Measurements from ENCODE around the gene UBA1.

UBA1 gene

GRCh38 chrX:47160781-47161180 is 32.8 kb upstream of the UBA1 start:
- Histone ChIP-seq H3K27ac (ENCODE audit: insufficient read depth in 1 of 2, low read depth in 1 of 2, low read length in 2 of 2, poor library complexity in 1 of 2, severe bottlenecking in 2 of 2) (no peak overlapping the region), H3K4me3 (ENCODE audit: control insufficient read depth in 1 of 7, extremely low read depth in 1 of 7, insufficient read depth in 4 of 7, low read depth in 2 of 7, low read length in 6 of 7) (no peak overlapping the region), H3K9me3 (ENCODE audit: control extremely low read depth in 1 of 5, control insufficient read depth in 4 of 5, insufficient read depth in 2 of 5, low read depth in 1 of 5, low read length in 4 of 5) (peaks cover 0 to 8% (median 0%) of the 10 kb centered on the region in 5 experiments), H3K4me1 (ENCODE audit: control extremely low read depth in 1 of 4, control insufficient read depth in 4 of 4, insufficient read depth in 4 of 4, low read length in 3 of 4) (no peaks in the 10 kb centered on the region), H3K36me3 (ENCODE audit: control insufficient read depth in 4 of 4, insufficient read depth in 4 of 4, low read length in 3 of 4) (peaks cover 0 to 25% (median 11%) of the 10 kb centered on the region in 4 experiments), H3K27me3 (replicated peaks in 2 of 5; ENCODE audit: control insufficient read depth in 4 of 5, insufficient read depth in 5 of 5, low read length in 4 of 5) (peaks cover 0 to 16% (median 0%) of the 10 kb centered on the region in 5 experiments)
- no peak for DNase-seq
- 38% methylated on average over 1 of the region's 4 CpGs for WGBS (ENCODE audit: insufficient coverage)
- CTCF ChIA-PET: no interaction called here
- POLR2A ChIA-PET: no interaction called here

GRCh38 chrX:47162927-47163583 is 30.6 kb upstream of the UBA1 start:
- no peaks in the 10 kb centered on the region for H3K4me1 ChIP-seq (ENCODE audit: control extremely low read depth in 1 of 4, control insufficient read depth in 4 of 4, insufficient read depth in 4 of 4, low read length in 3 of 4)
- no peak for DNase-seq
- H3K4me3 ChIP-seq (ENCODE audit: control insufficient read depth in 1 of 7, extremely low read depth in 1 of 7, insufficient read depth in 4 of 7, low read depth in 2 of 7, low read length in 6 of 7): no peak overlapping the region
- no peak overlapping the region for H3K27ac ChIP-seq (ENCODE audit: insufficient read depth in 1 of 2, low read depth in 1 of 2, low read length in 2 of 2, poor library complexity in 1 of 2, severe bottlenecking in 2 of 2)
- peaks cover 0 to 12% (median 3%) of the 10 kb centered on the region in 4 experiments for H3K36me3 ChIP-seq (ENCODE audit: control insufficient read depth in 4 of 4, insufficient read depth in 4 of 4, low read length in 3 of 4)
- H3K9me3 ChIP-seq (ENCODE audit: control extremely low read depth in 1 of 5, control insufficient read depth in 4 of 5, insufficient read depth in 2 of 5, low read depth in 1 of 5, low read length in 4 of 5): peaks cover 0 to 8% (median 0%) of the 10 kb centered on the region in 5 experiments
- H3K27me3 ChIP-seq (replicated peaks in 2 of 5; ENCODE audit: control insufficient read depth in 4 of 5, insufficient read depth in 5 of 5, low read length in 4 of 5): peaks cover 0 to 6% (median 0%) of the 10 kb centered on the region in 5 experiments
- ChIA-PET POLR2A (no interaction called here), CTCF (interaction anchor here (0.6 kb wide), 1 partner anchor 1802 kb away, joined by 4 read pairs; no protein-coding TSS in a partner anchor)
- 94% methylated on average over 4 of the region's 5 CpGs for WGBS (ENCODE audit: insufficient coverage)

- peaks cover 0 to 12% (median 6%) of the 10 kb centered on the region in 4 experiments for H3K36me3 ChIP-seq (ENCODE audit: control insufficient read depth in 4 of 4, insufficient read depth in 4 of 4, low read length in 3 of 4)
- 100% methylated on average over 2 of the region's 3 CpGs for WGBS (ENCODE audit: insufficient coverage)
- no peak for DNase-seq
- ChIA-PET CTCF (no interaction called here), POLR2A (interaction anchor here (0.7 kb wide), 1 partner anchor 11 kb away, joined by 6 read pairs; no protein-coding TSS in a partner anchor)
- peaks cover 0 to 8% (median 0%) of the 10 kb centered on the region in 5 experiments for H3K9me3 ChIP-seq (ENCODE audit: control extremely low read depth in 1 of 5, control insufficient read depth in 4 of 5, insufficient read depth in 2 of 5, low read depth in 1 of 5, low read length in 4 of 5)
- no peaks in the 10 kb centered on the region for H3K4me1 ChIP-seq (ENCODE audit: control extremely low read depth in 1 of 4, control insufficient read depth in 4 of 4, insufficient read depth in 4 of 4, low read length in 3 of 4)
- H3K27me3 ChIP-seq (replicated peaks in 2 of 5; ENCODE audit: control insufficient read depth in 4 of 5, insufficient read depth in 5 of 5, low read length in 4 of 5): peaks cover 0 to 14% (median 0%) of the 10 kb centered on the region in 5 experiments
- no peak overlapping the region for H3K27ac ChIP-seq (ENCODE audit: insufficient read depth in 1 of 2, low read depth in 1 of 2, low read length in 2 of 2, poor library complexity in 1 of 2, severe bottlenecking in 2 of 2)
- no peak overlapping the region for H3K4me3 ChIP-seq (ENCODE audit: control insufficient read depth in 1 of 7, extremely low read depth in 1 of 7, insufficient read depth in 4 of 7, low read depth in 2 of 7, low read length in 6 of 7)
Observed at GRCh38 chrX:47164420-47164819, 29.2 kb upstream of the UBA1 start.

GRCh38 chrX:47166126-47166525 is 27.5 kb upstream of the UBA1 start:
- no peak overlapping the region for H3K4me3 ChIP-seq (ENCODE audit: control insufficient read depth in 1 of 7, extremely low read depth in 1 of 7, insufficient read depth in 4 of 7, low read depth in 2 of 7, low read length in 6 of 7)
- peaks cover 0 to 23% (median 12%) of the 10 kb centered on the region in 4 experiments for H3K36me3 ChIP-seq (ENCODE audit: control insufficient read depth in 4 of 4, insufficient read depth in 4 of 4, low read length in 3 of 4)
- H3K27ac ChIP-seq (ENCODE audit: insufficient read depth in 1 of 2, low read depth in 1 of 2, low read length in 2 of 2, poor library complexity in 1 of 2, severe bottlenecking in 2 of 2): no peak overlapping the region
- peaks cover 0 to 25% (median 0%) of the 10 kb centered on the region in 5 experiments for H3K27me3 ChIP-seq (replicated peaks in 2 of 5; ENCODE audit: control insufficient read depth in 4 of 5, insufficient read depth in 5 of 5, low read length in 4 of 5)
- no peaks in the 10 kb centered on the region for H3K4me1 ChIP-seq (ENCODE audit: control extremely low read depth in 1 of 4, control insufficient read depth in 4 of 4, insufficient read depth in 4 of 4, low read length in 3 of 4)
- ChIA-PET CTCF (no interaction called here), POLR2A (no interaction called here)
- no peak for DNase-seq
- 67% methylated on average over 1 of the region's 5 CpGs for WGBS (ENCODE audit: insufficient coverage)
- H3K9me3 ChIP-seq (ENCODE audit: control extremely low read depth in 1 of 5, control insufficient read depth in 4 of 5, insufficient read depth in 2 of 5, low read depth in 1 of 5, low read length in 4 of 5): peaks cover 0 to 8% (median 0%) of the 10 kb centered on the region in 5 experiments

- peaks cover 0 to 5% (median 0%) of the 10 kb centered on the region in 5 experiments for H3K9me3 ChIP-seq (ENCODE audit: control extremely low read depth in 1 of 5, control insufficient read depth in 4 of 5, insufficient read depth in 2 of 5, low read depth in 1 of 5, low read length in 4 of 5)
- H3K4me3 ChIP-seq (ENCODE audit: control insufficient read depth in 1 of 7, extremely low read depth in 1 of 7, insufficient read depth in 4 of 7, low read depth in 2 of 7, low read length in 6 of 7): no peak overlapping the region
- CTCF ChIA-PET: no interaction called here
- DNase-seq: no peak
- POLR2A ChIA-PET: interaction anchor here (0.6 kb wide), 1 partner anchor 317 kb away, joined by 3 read pairs; no protein-coding TSS in a partner anchor
- H3K36me3 ChIP-seq (ENCODE audit: control insufficient read depth in 4 of 4, insufficient read depth in 4 of 4, low read length in 3 of 4): peaks cover 7 to 44% (median 25%) of the 10 kb centered on the region in 4 experiments
- no peaks in the 10 kb centered on the region for H3K4me1 ChIP-seq (ENCODE audit: control extremely low read depth in 1 of 4, control insufficient read depth in 4 of 4, insufficient read depth in 4 of 4, low read length in 3 of 4)
- WGBS (ENCODE audit: insufficient coverage): 87% methylated on average over 6 of the region's 6 CpGs
- no peak overlapping the region for H3K27ac ChIP-seq (ENCODE audit: insufficient read depth in 1 of 2, low read depth in 1 of 2, low read length in 2 of 2, poor library complexity in 1 of 2, severe bottlenecking in 2 of 2)
- H3K27me3 ChIP-seq (replicated peaks in 2 of 5; ENCODE audit: control insufficient read depth in 4 of 5, insufficient read depth in 5 of 5, low read length in 4 of 5): peaks cover 0 to 41% (median 0%) of the 10 kb centered on the region in 5 experiments
Observed at GRCh38 chrX:47168495-47169073, 25.0 kb upstream of the UBA1 start.

- H3K27me3 ChIP-seq (replicated peaks in 2 of 5; ENCODE audit: control insufficient read depth in 4 of 5, insufficient read depth in 5 of 5, low read length in 4 of 5): peaks cover 0 to 48% (median 0%) of the 10 kb centered on the region in 5 experiments
- CTCF ChIA-PET: no interaction called here
- peaks cover 0 to 5% (median 0%) of the 10 kb centered on the region in 5 experiments for H3K9me3 ChIP-seq (ENCODE audit: control extremely low read depth in 1 of 5, control insufficient read depth in 4 of 5, insufficient read depth in 2 of 5, low read depth in 1 of 5, low read length in 4 of 5)
- no peak overlapping the region for H3K27ac ChIP-seq (ENCODE audit: insufficient read depth in 1 of 2, low read depth in 1 of 2, low read length in 2 of 2, poor library complexity in 1 of 2, severe bottlenecking in 2 of 2)
- no peak overlapping the region for H3K4me3 ChIP-seq (ENCODE audit: control insufficient read depth in 1 of 7, extremely low read depth in 1 of 7, insufficient read depth in 4 of 7, low read depth in 2 of 7, low read length in 6 of 7)
- POLR2A ChIA-PET: no interaction called here
- no peak for DNase-seq
- H3K4me1 ChIP-seq (ENCODE audit: control extremely low read depth in 1 of 4, control insufficient read depth in 4 of 4, insufficient read depth in 4 of 4, low read length in 3 of 4): no peaks in the 10 kb centered on the region
- H3K36me3 ChIP-seq (ENCODE audit: control insufficient read depth in 4 of 4, insufficient read depth in 4 of 4, low read length in 3 of 4): peaks cover 4 to 48% (median 27%) of the 10 kb centered on the region in 4 experiments
- WGBS (ENCODE audit: insufficient coverage): 94% methylated on average over 19 of the region's 19 CpGs
Observed at GRCh38 chrX:47169273-47169672, 24.4 kb upstream of the UBA1 start.

All from common myeloid progenitor, CD34-positive (primary cell).